Stimulated activated CD4-positive, alpha-beta T cell treated with anti-CD3 and anti-CD28 coated beads, Interleukin-15, amount 100 ng/mL, for 48 hours (primary cell): ENCODE measurements around the gene RPL38.

Experiments used
- DNase-seq, 2 donors: peaks; one replicate each; pipeline ENCODE4 v3.0.0-alpha.2; 2020; ENCODE audit warnings: low read depth in 2 of 2

Gene RPL38

GRCh38 chr17:74224959-74225725 lies 21.7 kb downstream of the RPL38 start:
- DNase-seq = no peak

DNA sequence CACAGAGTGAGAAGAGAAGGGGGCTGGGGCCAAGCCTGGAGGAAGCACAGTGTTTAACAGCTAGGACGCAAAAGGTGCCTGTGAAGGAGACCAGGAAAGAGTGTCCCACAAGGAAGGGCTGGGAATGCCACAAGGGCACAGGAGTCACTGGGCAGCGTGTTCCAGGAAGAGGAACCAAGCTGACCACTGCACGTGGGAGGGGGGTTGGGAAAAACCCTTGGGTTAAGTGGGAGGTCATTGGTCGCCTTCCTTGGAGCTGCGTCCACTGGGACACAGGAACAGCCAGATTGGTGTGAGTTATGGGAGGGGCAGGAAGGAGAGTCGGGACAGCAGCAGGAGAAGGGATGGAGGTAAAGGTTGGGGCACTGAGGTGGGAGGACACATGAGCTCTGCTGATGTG lies 22.8 kb downstream of the RPL38 start:
- DNase-seq = no peak

DNA sequence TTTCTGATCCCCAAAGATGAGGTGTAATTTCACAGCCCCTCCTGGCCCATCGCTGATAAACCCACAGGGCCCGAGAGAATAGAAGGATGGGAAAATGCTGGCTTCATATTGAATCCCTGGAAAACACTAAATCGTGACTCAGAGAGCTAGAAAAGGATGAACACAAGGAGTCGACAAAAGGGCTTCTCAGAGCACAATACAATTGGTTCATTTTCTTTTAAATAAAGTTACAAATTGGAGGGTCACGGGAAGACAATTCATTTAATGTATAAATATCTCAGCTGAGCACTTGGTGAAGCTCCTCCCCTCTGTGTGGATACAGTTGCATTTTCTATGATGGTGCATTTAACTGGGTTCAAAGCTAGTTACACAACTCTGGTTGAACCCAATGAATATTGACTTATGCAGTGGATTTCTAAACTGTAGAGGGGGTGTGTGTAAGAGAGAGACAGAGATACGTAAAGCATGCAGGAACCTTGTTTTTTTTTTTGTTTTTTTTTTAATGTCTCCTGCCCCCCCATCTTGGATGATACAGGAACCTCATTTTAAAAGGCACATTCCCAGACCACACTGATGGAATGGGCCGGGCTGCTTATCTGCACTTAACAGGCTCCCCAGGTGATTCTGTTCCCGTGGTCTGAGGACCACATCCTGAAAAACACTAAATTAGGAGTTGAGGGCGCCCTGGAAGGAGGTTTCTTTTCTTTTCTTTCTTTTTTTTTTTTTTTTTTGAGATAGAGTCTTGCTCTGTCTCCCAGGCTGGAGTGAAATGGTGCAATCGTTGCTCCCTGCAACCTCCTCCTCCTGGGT lies 24.0 kb downstream of the RPL38 start:
- no peak for DNase-seq

DNA sequence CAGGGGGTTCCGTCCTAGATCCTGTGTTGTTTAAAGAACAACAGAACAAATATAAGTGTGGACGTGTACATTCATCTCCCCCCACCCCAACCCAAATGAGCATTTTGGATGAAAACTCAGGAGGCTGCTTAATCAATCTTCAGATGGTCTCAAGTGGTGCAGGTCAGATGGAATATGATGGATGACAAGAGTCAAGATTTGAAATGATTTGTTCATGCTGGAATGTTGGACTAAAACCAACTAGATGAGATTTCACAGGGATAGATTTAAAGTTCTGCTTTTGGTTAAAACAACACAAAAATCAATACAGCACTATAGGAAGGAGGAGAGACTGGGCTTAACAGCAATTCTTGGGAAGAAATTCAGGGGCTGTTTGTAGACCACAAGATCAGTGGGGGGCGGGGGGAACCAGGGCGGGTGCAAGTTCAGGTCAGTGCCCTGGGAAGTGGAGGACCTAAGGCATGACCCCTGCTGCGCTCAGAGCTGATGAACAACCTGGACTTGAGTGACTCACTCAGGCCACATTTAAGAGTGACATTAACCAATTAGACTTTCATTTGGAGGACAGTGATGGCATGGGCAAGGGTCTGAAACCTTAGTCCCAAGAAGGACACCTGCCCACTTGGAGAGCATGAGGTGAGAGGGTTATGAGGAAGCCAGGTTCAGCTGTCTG lies 25.0 kb downstream of the RPL38 start:
- DNase-seq = no peak

DNA sequence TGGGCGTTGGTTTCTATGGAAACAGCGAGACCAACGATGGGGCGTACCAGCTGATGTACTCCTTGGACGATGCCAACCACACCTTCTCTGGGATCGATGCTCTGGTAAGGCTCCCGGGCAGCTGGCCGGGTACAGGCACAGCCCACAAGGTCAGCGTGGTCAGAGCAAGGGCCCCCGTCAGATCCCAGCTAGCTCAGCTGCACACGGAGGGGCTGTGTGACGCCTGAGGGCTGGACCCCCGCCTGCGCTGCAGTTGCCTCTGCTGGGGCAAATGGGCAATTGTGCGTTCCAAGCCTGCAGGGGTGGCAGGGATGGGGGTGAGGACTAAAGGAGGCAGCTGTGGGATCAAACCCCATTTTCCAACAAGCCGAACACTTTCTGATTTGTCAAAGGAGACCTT lies 27.4 kb downstream of the RPL38 start:
- DNase-seq = no peak

- no peak for DNase-seq
Observed at GRCh38 chr17:74231928-74232907, 28.7 kb downstream of the RPL38 start.

GRCh38 chr17:74233937-74234336 lies 30.5 kb downstream of the RPL38 start:
- DNase-seq = no peak

- no peak for DNase-seq
Observed at GRCh38 chr17:74234486-74234885, 31.0 kb downstream of the RPL38 start.

GRCh38 chr17:74235040-74235581 lies 31.6 kb downstream of the RPL38 start:
- DNase-seq = no peak

DNA sequence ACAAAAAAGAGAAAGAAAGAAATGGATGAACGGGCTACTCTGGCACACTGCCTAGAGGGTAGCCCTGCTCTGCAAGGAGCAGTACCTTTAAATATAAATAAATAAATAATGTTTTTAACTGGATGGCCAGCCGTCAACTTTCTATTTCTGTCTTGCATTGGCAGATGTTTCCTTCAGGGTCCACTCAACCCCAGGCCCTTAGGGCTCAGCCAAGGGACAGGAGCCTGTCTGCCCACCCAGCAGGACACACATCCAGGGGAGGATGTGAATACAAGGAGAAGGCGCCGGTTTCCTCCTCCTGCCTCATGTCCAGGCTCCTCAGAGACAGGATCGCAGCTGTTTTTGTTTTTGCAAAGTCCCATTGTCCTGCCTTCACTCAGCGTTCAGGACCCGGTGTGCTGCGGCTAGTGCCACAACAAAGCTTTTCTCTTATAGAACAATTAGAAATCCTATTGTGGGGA lies 32.5 kb downstream of the RPL38 start:
- DNase-seq = no peak

DNA sequence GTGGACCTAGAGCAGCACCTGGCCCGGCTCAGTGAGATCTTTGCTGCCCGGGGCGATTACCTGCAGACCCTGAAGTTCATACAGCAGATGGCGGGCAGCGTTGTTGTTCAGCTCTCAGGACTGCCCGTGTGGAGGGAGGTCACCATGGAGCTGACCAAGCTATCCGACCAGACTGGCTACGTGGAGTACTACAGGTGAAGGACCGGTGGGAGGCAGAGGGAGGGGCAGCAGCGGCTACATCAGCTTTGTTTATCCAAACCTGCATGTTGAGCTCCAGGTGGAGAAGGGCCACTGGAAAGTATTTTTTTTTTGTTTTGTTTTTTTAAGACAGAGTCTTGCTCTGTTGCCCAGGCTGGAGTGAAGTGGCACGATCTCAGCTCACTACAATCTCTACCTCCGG lies 33.8 kb downstream of the RPL38 start:
- no peak for DNase-seq

DNA sequence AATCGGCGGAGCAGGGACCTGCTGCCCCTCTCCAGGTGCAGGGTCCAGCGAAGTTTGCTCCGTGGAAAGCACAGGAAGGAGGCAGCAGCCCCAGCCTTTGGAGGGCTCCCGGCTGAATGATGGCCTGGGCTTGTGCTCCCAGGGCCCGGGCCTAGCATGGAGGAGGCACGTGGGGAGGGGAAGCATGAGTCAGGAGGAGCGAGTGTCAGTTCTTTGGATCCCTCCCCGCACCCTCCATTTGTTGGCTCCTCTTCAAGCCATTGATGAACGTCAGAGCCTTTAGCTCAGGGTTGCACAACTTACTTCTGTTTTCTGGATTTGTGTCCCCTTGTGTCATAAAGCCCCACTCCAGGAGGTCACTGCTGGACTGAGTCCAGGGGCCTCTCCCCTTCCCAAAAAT lies 35.7 kb downstream of the RPL38 start:
- DNase-seq = no peak

DNA sequence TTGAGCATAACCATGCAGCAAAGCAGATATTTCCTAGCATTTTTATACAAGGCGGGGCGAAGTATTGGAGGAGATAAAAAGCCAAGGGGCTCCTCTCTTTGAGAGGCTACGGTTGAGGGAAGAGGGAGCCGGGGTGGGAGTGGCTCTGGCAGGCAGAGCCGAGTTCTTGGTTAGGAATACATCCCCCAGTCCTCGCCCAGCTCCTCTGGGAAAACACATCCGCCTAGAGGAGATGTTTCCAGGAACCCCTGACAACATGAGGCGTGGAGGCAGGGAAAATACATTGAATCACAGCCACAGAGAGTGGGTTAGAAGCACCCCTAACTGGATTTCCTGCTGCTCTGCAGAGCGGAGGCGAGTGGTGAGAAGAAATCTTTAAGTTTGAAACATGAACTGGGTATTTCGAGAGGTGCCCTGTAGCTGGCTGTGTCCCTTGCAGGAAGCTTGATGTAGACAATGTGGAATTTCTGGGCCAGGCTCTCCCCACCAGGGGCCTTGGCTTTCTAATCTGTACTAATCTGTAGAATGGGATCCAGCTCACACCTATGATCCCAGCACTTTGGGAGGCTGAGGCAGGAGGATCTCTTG lies 37.2 kb downstream of the RPL38 start:
- no peak for DNase-seq

DNA sequence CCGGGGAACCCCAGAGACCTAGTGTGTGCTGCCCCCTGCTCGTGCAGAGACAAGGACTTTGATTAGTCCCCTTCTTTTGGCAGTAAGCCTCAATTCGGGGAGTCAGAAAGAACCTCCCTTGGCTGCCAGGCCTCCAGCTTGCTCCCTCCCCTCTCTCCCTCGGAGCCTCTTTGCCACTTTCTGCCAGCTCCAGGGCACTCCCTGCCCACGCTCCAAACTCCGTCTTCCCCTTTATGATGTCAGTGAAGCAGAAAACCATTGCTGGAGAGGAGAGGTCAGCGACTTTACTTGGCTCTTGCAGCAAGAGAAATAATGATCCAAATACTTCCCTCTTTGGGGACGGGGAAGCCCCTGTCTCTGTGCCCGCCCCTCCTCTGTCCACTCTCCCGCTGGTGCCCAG lies 38.0 kb downstream of the RPL38 start:
- no peak for DNase-seq

GRCh38 chr17:74241847-74242246 lies 38.4 kb downstream of the RPL38 start:
- no peak for DNase-seq

- DNase-seq = no peak
Observed at GRCh38 chr17:74243013-74243755, 39.7 kb downstream of the RPL38 start.

GRCh38 chr17:74244128-74244527 lies 40.6 kb downstream of the RPL38 start:
- DNase-seq = no peak

DNA sequence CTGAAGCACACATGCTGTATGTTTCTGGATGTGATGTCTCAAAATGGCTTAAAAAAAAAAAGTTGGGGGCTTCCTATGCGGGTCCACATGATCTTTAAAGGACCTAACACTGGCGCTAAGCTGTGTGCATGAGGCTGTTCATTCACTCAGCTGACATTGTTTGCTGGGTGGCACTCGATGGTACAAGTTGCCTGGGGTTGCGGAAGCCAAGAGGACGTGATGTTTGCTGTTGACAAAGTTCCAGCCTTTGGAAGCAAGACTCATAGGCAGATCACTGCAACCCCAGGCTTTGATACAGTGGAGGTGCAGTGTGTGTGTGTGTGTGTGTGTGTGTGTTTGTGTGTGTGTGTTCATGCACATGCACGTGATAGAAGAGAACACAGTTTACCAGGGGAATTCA lies 41.1 kb downstream of the RPL38 start:
- DNase-seq = no peak

DNA sequence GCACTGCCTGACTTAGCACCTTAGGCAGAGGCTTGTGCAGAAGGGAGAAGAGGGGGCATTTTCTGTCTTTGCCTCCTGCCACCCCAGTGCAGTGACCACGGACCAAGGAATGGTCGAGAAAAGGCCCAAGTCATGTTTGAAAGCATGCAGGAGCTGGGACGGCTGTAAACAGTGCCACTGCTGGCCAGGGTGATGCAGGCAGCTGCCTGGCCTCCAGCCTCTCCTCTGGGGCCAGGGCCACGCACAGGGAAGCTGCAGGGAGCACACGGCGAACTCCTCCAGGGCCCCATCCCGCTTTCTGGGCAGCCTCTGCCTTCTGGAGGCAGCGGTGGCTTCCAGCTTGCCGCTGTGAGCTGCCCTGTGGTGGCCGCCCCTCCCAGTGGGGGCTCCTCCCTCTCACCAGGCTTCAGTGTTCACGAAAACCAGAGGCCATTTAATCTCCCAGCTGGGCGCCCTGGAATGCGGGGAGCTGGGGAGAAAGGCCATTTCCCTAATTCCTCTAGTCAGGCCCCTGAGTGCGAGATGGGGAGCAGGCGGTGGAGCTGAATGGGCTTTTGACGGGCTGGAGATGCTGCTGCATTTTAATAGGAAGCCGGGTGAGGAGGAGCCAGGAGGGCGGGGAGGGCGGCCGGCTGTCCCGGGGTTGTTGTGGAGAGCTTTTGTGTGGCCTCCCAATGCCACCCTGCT lies 41.8 kb downstream of the RPL38 start:
- DNase-seq = no peak
